GM12878 (cell line): ENCODE measurements around the gene LRRC39. TPM values are rescaled to one million over a fixed set of nuclear protein-coding genes. Genes with fewer than 3 reads are reported as not detected.

Source experiments
- ATAC-seq: fragments of 200-7000 bp; cut with Tn5 transposase; 3 replicates; pipeline ENCODE4 v1.9.1; 2020; ENCODE audit warnings: mild to moderate bottlenecking, moderate library complexity
- BruUV-seq: library from RNA; stranded (reverse); fragments of 400-500 nt; replicated peaks from 2 replicates; lab custom pipeline; 2021; lab: Mats Ljungman, UMichigan
- CTCF ChIA-PET: fragments of 300-600 bp; sonication (Branson Sonifier 250); formaldehyde crosslinking; extraction: SDS; loops from one replicate; lab custom pipeline; 2021; ENCODE audit warnings: inconsistent platforms; lab: Yijun Ruan, JAX
- POLR2A ChIA-PET: fragments of 350-600 bp; formaldehyde crosslinking; extraction: SDS; loops from one replicate; lab custom pipeline; 2021; ENCODE audit warnings: inconsistent platforms; lab: Charles Lee
- RAD21 ChIA-PET: fragments of 300-600 bp; sonication (Branson Sonifier 250); formaldehyde crosslinking; loops from one replicate; lab custom pipeline; 2023; ENCODE audit warnings: antibody characterized with exemption; ENCODE audit not compliant: unreplicated experiment; lab: Charles Lee
- SMC1A ChIA-PET: fragments of 300-600 bp; sonication (Branson Sonifier 250); formaldehyde crosslinking; loops from one replicate; lab custom pipeline; 2023; ENCODE audit not compliant: unreplicated experiment, uncharacterized antibody; lab: Charles Lee
- DNase-seq: peaks from one replicate; pipeline ENCODE4 v3.0.0-alpha.2; 2011; ENCODE audit warnings: low read depth, low spot score
- FAIRE-seq: peaks from 3 replicates; lab custom pipeline; 2011; peaks lifted over from hg19 to GRCh38; lab: Jason Lieb, UNC
- H2AFZ ChIP-seq: 2 replicates; pipeline ENCODE4 v1.6.0; 2011; ENCODE audit warnings: low read depth, low read length, control low read depth; ENCODE audit not compliant: control insufficient read depth
- H3K27ac ChIP-seq: 2 replicates; pipeline ENCODE4 v1.5.1; 2011; ENCODE audit warnings: control low read depth; ENCODE audit not compliant: control insufficient read depth, insufficient read depth
- H3K27me3 ChIP-seq, 2 experiments: replicated peaks in 1 of 2; 2 replicates each; pipeline versions ENCODE4 v1.6.0 to v1.6.1; 2011; ENCODE audit warnings: low read length in 1 of 2; ENCODE audit not compliant: control insufficient read depth in 2 of 2, insufficient read depth in 2 of 2
- H3K36me3 ChIP-seq, 2 experiments: 2 replicates each; pipeline ENCODE4 v1.5.1; 2011; ENCODE audit warnings: low read length in 1 of 2; ENCODE audit not compliant: control insufficient read depth in 2 of 2, insufficient read depth in 2 of 2
- H3K4me1 ChIP-seq: 2 replicates; pipeline ENCODE4 v1.6.1; 2011; ENCODE audit warnings: mild to moderate bottlenecking, low read length, moderate library complexity, mixed read lengths; ENCODE audit not compliant: control insufficient read depth, insufficient read depth
- H3K4me2 ChIP-seq: 2 replicates; pipeline ENCODE4 v1.6.0; 2011; ENCODE audit warnings: control low read depth; ENCODE audit not compliant: control insufficient read depth, insufficient read depth
- H3K4me3 ChIP-seq: fragments of 200-600 bp; sonication (generic); 2 replicates; pipeline ENCODE4 v1.5.1; 2016
- H3K79me2 ChIP-seq: 2 replicates; pipeline ENCODE4 v1.6.0; 2011; ENCODE audit warnings: low read length; ENCODE audit not compliant: control insufficient read depth, insufficient read depth
- H3K9ac ChIP-seq: 2 replicates; pipeline ENCODE4 v1.8.0; 2011; ENCODE audit warnings: low read length, control low read depth, mixed read lengths; ENCODE audit not compliant: control insufficient read depth, insufficient read depth
- H3K9me3 ChIP-seq: replicated peaks from 3 replicates; pipeline ENCODE4 v1.5.1; 2011; ENCODE audit warnings: mild to moderate bottlenecking, low read length; ENCODE audit not compliant: control insufficient read depth, insufficient read depth
- H4K20me1 ChIP-seq: 2 replicates; pipeline ENCODE4 v1.6.0; 2011; ENCODE audit not compliant: control insufficient read depth, insufficient read depth
- BMI1 ChIP-seq: fragments of 450-650 bp; IDR thresholded peaks from 2 replicates; pipeline ENCODE4 v1.6.1; 2016; ENCODE audit warnings: mild to moderate bottlenecking, moderate library complexity, borderline replicate concordance
- ETV6 ChIP-seq, 2 experiments: fragments of 450-650 bp in 1 of 2; IDR thresholded peaks in 1 of 2; conservative IDR thresholded peaks in 1 of 2; 2 replicates each; pipeline ENCODE4 v1.6.1; 2014; ENCODE audit warnings: antibody characterized with exemption in 1 of 2, borderline replicate concordance in 1 of 2, low read depth in 1 of 2, mild to moderate bottlenecking in 1 of 2, moderate library complexity in 1 of 2
- FOXM1 ChIP-seq: IDR thresholded peaks from 2 replicates; pipeline ENCODE4 v1.6.1; 2012; ENCODE audit warnings: low read depth, mild to moderate bottlenecking, inconsistent platforms, low read length, moderate library complexity
- HDGF ChIP-seq: fragments of 450-650 bp; IDR thresholded peaks from 2 replicates; pipeline ENCODE4 v1.6.1; 2016; ENCODE audit warnings: antibody characterized with exemption
- IKZF1 ChIP-seq: fragments of 450-650 bp; conservative IDR thresholded peaks from 2 replicates; pipeline ENCODE4 v1.6.1; 2017; ENCODE audit warnings: antibody characterized with exemption, mild to moderate bottlenecking
- KLF5 ChIP-seq: fragments of 450-650 bp; IDR thresholded peaks from 2 replicates; pipeline ENCODE4 v1.6.1; 2014; ENCODE audit warnings: mild to moderate bottlenecking; ENCODE audit not compliant: partially characterized antibody
- MTA2 ChIP-seq: fragments of 450-650 bp; IDR thresholded peaks from 2 replicates; pipeline ENCODE4 v1.6.1; 2016; ENCODE audit warnings: low read depth, mild to moderate bottlenecking, moderate library complexity
- RAD21 ChIP-seq: IDR thresholded peaks from 2 replicates; pipeline ENCODE4 v1.6.1; 2011; ENCODE audit warnings: mild to moderate bottlenecking, low read depth, low read length, moderate library complexity; ENCODE audit not compliant: insufficient read depth
- RCOR1 ChIP-seq: conservative IDR thresholded peaks from 2 replicates; pipeline ENCODE4 v1.6.1; 2012; ENCODE audit warnings: low read depth, low read length, improper control_type of control experiment
- SMC3 ChIP-seq: IDR thresholded peaks from 2 replicates; pipeline ENCODE4 v1.6.1; 2011; ENCODE audit warnings: low read length, improper control_type of control experiment, borderline replicate concordance
- SP1 ChIP-seq: IDR thresholded peaks from one replicate; pipeline ENCODE4 v1.6.1; 2011; ENCODE audit warnings: low read depth, low read length
- TAF1 ChIP-seq: IDR thresholded peaks from 2 replicates; pipeline ENCODE4 v1.6.1; 2011; ENCODE audit warnings: mild to moderate bottlenecking, low read depth, low read length, borderline replicate concordance
- ZNF384 ChIP-seq: IDR thresholded peaks from 2 replicates; pipeline ENCODE4 v1.6.1; 2012; ENCODE audit warnings: low read depth, mild to moderate bottlenecking, low read length, improper control_type of control experiment, borderline replicate concordance
- WGBS: methylation state at CpG from one replicate; pipeline ENCODE4 v1.1.6; 2016; ENCODE audit warnings: low lambda C conversion rate; ENCODE audit not compliant: insufficient replicate concordance, insufficient coverage; ENCODE audit errors: missing lambda C conversion rate; 5-methylcytosine and 5-hydroxymethylcytosine counted together
- in situ Hi-C: fragments of 300-500 bp; cut with MboI; formaldehyde crosslinking; loops from 9 replicates; pipeline ENCODE4 v1.14.3; 2018; ENCODE audit warnings: mixed read lengths
- intact Hi-C: fragments of 100-400 bp; cut with micrococcal nuclease; formaldehyde crosslinking; loops from one replicate; pipeline ENCODE4 v1.14.2; 2022; ENCODE audit not compliant: unreplicated experiment
- polyA plus RNA-seq, 11 experiments: library from polyadenylated mRNA; depleted of rRNA in 4 of 11; unstranded in 6 of 11; stranded (reverse) in 5 of 11; fragments of >200 nt; fragmentation: Nextera tagmentation in 4 of 11; fragmentation: Illumina TruSeq in 1 of 11; extraction: Ambion mirVana in 4 of 11; extraction: Trizol in 1 of 11; gene quantifications; 1 replicate in 1 of 11; 2 replicates in 10 of 11; pipeline versions ENCODE4 v1.2.1 to v1.2.3, GENCODE V29; 2011 to 2016; ENCODE audit warnings: inconsistent platforms in 2 of 11, missing spikeins in 2 of 11, low read depth in 1 of 11
- total RNA-seq, 4 experiments: library from RNA; depleted of rRNA in 3 of 4; stranded (reverse); fragments of >200 nt in 3 of 4; fragmentation: Illumina TruSeq in 1 of 4; extraction: Trizol in 1 of 4; gene quantifications; 2 replicates each; pipeline versions ENCODE4 v1.2.1 to v1.2.3, GENCODE V29; 2013 to 2021
- TF ChIP-seq, protein P1 (sequence below): IDR thresholded peaks from 2 replicates; pipeline ENCODE4 v1.6.1; 2011; ENCODE audit warnings: low read depth, mild to moderate bottlenecking, low read length, moderate library complexity, borderline replicate concordance; ENCODE audit errors: extremely low read depth
- TF ChIP-seq, protein P2 (sequence below): fragments of 450-650 bp; formaldehyde crosslinking; IDR thresholded peaks from 2 replicates; pipeline ENCODE4 v1.4.0; 2022; ENCODE audit warnings: mild to moderate bottlenecking, moderate library complexity

Gene LRRC39
- total and polyA plus RNA-seq, 10 of the 15 experiments (the other 5 are each of a cell fraction or from before 2014, with no cell fraction given) = 0.23 to 1.1 (median 0.56) TPM

DNA sequence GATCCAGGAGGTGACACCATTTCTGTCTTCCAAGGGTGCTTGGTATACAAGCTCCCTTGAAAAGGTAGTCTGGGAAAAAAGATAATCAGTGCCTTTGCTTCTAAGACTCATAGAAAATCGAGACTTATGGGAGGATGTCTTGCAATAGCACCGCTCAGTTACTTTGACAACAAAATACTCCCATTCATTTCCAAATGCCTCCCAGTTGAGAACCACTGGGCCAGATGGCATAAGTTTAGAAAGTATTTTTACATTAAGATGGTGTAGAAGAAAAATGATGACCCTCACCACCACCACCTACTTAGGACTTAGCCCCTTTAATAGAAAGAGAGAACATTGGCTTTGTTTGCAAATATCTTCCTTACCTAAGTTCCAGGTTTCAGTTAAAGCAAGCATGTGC lies 40.5 kb downstream of the LRRC39 start:
- Histone ChIP-seq H3K4me3 (no peak overlapping the region), H3K36me3 (peaks cover 0 to 9% of the 10 kb centered on the region in 2 experiments; a peak in 3 of 4 replicates), H3K9ac (no peak overlapping the region), H3K79me2 (peaks cover 20% of the 10 kb centered on the region), H3K27me3 (no peaks in the 10 kb centered on the region), H3K9me3 (no peaks in the 10 kb centered on the region), H3K4me1 (no peaks in the 10 kb centered on the region), H3K4me2 (no peak overlapping the region), H2AFZ (no peak overlapping the region), H4K20me1 (no peaks in the 10 kb centered on the region), H3K27ac (no peak overlapping the region)
- RAD21 ChIA-PET = no interaction called here
- POLR2A ChIA-PET = interaction anchor here (1.0 kb wide), 1 partner anchor 95 kb away, joined by 3 read pairs; no protein-coding TSS in a partner anchor
- intact Hi-C loops = loop anchor here (10.0 kb wide), 1 partner anchor 317 kb away; no protein-coding TSS in a partner anchor
- FAIRE-seq (no peak), DNase-seq (no peak), ATAC-seq (no peak)
- in situ Hi-C loops = no loop called here
- no peak for TF ChIP-seq SMC3
- TF ChIP-seq, protein P1, sequence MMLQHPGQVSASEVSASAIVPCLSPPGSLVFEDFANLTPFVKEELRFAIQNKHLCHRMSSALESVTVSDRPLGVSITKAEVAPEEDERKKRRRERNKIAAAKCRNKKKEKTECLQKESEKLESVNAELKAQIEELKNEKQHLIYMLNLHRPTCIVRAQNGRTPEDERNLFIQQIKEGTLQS = no peak
- no peak for TF ChIP-seq ZNF384
- TF ChIP-seq RAD21 = no peak
- TF ChIP-seq IKZF1 = no peak
- TF ChIP-seq, protein P2, sequence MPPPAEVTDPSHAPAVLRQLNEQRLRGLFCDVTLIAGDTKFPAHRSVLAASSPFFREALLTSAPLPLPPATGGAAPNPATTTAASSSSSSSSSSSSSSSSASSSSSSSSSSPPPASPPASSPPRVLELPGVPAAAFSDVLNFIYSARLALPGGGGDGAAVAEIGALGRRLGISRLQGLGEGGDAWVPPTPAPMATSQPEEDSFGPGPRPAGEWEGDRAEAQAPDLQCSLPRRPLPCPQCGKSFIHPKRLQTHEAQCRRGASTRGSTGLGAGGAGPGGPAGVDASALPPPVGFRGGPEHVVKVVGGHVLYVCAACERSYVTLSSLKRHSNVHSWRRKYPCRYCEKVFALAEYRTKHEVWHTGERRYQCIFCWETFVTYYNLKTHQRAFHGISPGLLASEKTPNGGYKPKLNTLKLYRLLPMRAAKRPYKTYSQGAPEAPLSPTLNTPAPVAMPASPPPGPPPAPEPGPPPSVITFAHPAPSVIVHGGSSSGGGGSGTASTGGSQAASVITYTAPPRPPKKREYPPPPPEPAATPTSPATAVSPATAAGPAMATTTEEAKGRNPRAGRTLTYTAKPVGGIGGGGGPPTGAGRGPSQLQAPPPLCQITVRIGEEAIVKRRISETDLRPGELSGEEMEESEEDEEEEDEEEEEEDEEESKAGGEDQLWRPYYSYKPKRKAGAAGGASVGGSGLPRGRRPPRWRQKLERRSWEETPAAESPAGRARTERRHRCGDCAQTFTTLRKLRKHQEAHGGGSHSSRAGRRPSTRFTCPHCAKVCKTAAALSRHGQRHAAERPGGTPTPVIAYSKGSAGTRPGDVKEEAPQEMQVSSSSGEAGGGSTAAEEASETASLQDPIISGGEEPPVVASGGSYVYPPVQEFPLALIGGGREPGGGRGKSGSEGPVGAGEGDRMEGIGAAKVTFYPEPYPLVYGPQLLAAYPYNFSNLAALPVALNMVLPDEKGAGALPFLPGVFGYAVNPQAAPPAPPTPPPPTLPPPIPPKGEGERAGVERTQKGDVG = no peak
- no peak for TF ChIP-seq KLF5
- no peak for TF ChIP-seq SP1
- TF ChIP-seq FOXM1 = no peak
- TF ChIP-seq BMI1 = no peak
- TF ChIP-seq ETV6 (conservative IDR thresholded peaks at IDR 0.05 in 1 of 2, IDR thresholded peaks at IDR 0.05 in 1 of 2; ENCODE audit: borderline replicate concordance in 1 of 2, low read depth in 1 of 2) = no peak
- no peak for TF ChIP-seq TAF1
- TF ChIP-seq HDGF = no peak
- TF ChIP-seq MTA2 = no peak
- no peak for TF ChIP-seq RCOR1
- CTCF ChIA-PET = interaction anchor here (1.6 kb wide), 1 partner anchor 318 kb away, joined by 3 read pairs; no protein-coding TSS in a partner anchor
- BruUV-seq = no TSS peak
- 98% methylated on average over 2 of the region's 2 CpGs for WGBS
- SMC1A ChIA-PET = no interaction called here
